Activated CD4-positive, alpha-beta memory T cell treated with anti-CD3 and anti-CD28 coated beads for 36 hours (primary cell): Measurements from ENCODE around the gene SYP. TPM values are rescaled to one million over a fixed set of nuclear protein-coding genes. Genes with fewer than 3 reads are reported as not detected.

Source experiments
- CTCF ChIA-PET: fragments of 350-600 bp; sonication (Branson Sonifier 250); formaldehyde crosslinking; loops from one replicate; lab custom pipeline; 2021; ENCODE audit warnings: antibody characterized with exemption, inconsistent platforms; lab: Charles Lee
- POLR2A ChIA-PET: fragments of 350-600 bp; sonication (Branson Sonifier 250); formaldehyde crosslinking; loops from one replicate; lab custom pipeline; 2021; ENCODE audit warnings: antibody characterized with exemption; lab: Charles Lee
- DNase-seq: peaks from one replicate; pipeline ENCODE4 v3.0.0-alpha.2; 2020
- H3K27ac Mint-ChIP-seq: one replicate; pipeline ENCODE4 v1.8.0; 2021; ENCODE audit warnings: mixed read lengths
- H3K27me3 Mint-ChIP-seq: one replicate; pipeline ENCODE4 v1.8.0; 2021; ENCODE audit warnings: mixed read lengths
- H3K36me3 Mint-ChIP-seq: one replicate; pipeline ENCODE4 v1.8.0; 2021; ENCODE audit warnings: mixed read lengths
- H3K4me1 Mint-ChIP-seq: one replicate; pipeline ENCODE4 v1.8.0; 2021; ENCODE audit warnings: low read depth, mixed read lengths
- H3K4me3 Mint-ChIP-seq: one replicate; pipeline ENCODE4 v1.8.0; 2021; ENCODE audit warnings: mild to moderate bottlenecking, mixed read lengths
- H3K9me3 Mint-ChIP-seq: one replicate; pipeline ENCODE4 v1.8.0; 2021; ENCODE audit warnings: mixed read lengths
- intact Hi-C: fragments of 100-400 bp; cut with micrococcal nuclease; formaldehyde crosslinking; loops from one replicate; pipeline ENCODE4 v1.15.1; 2023
- total RNA-seq, 2 experiments: library from RNA; stranded (reverse); gene quantifications; one replicate each; pipeline ENCODE4 v1.2.3, GENCODE V29; 2021

Gene SYP
- total RNA-seq, 2 experiments from 2014 or later: 5.3 to 5.4 TPM

GRCh38 chrX:49198540-49199314, 1.3 kb downstream of the SYP start:
- ChIA-PET POLR2A (no interaction called here), CTCF (no interaction called here)
- Mint-ChIP-seq H3K9me3 (no peaks in the 10 kb centered on the region), H3K27ac (no peak overlapping the region), H3K4me3 (peak overlapping the region; percentile 47), H3K27me3 (no peaks in the 10 kb centered on the region), H3K4me1 (peaks cover 25% of the 10 kb centered on the region), H3K36me3 (no peaks in the 10 kb centered on the region)
- intact Hi-C loops: loop anchor here (10.0 kb wide), 1 partner anchor 244 kb away; the partner anchor contains the start of gene OTUD5
- DNase-seq: no peak

GRCh38 chrX:49197543-49198087, 2.4 kb downstream of the SYP start:
- ChIA-PET CTCF (no interaction called here), POLR2A (no interaction called here)
- Mint-ChIP-seq H3K27me3 (no peaks in the 10 kb centered on the region), H3K27ac (no peak overlapping the region), H3K4me3 (no peak overlapping the region), H3K36me3 (no peaks in the 10 kb centered on the region), H3K4me1 (peaks cover 36% of the 10 kb centered on the region), H3K9me3 (no peaks in the 10 kb centered on the region)
- intact Hi-C loops: loop anchor here (10.0 kb wide), 1 partner anchor 243 kb away; the partner anchor contains the start of gene OTUD5
- DNase-seq: no peak

DNA sequence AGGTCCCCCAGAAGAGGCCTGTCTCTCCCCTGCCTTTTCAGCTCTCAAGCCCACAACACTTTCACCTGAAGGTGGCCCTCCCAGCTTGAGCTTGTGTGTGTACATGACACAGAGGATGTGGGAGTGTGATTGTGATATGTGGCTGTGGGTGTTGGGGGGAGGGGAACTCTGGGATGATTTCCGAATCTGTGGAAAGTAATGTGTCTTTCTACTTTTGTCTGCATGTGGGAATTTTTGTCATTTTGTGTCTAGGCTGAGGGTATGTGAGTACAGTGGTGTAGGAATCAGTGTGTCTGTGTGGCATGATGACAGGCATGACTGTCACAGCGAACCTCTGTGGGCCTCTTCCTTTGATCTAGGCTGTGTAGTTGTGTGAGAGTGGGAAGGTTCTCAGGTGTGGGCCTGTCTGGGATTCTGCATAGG, 6.4 kb downstream of the SYP start:
- H3K4me1 Mint-ChIP-seq: peaks cover 39% of the 10 kb centered on the region
- intact Hi-C loops: loop anchor here (2.0 to 10.0 kb wide), 4 partner anchors 71 to 684 kb away; partner anchors contain the start of genes GPKOW, OTUD5 and USP27X
- no peaks in the 10 kb centered on the region for H3K27me3 Mint-ChIP-seq
- no peak overlapping the region for H3K4me3 Mint-ChIP-seq
- peak overlapping the region; percentile 65 for H3K27ac Mint-ChIP-seq
- ChIA-PET CTCF (interaction anchor here (0.8 to 3.7 kb wide), 10 partner anchors 9 to 560 kb away, joined by 3 to 23 read pairs (median 7); partner anchors contain the start of gene PLP2), POLR2A (interaction anchor here (1.5 kb wide), 1 partner anchor 38 kb away, joined by 4 read pairs; no protein-coding TSS in a partner anchor)
- peak; percentile 40 for DNase-seq
- no peaks in the 10 kb centered on the region for H3K9me3 Mint-ChIP-seq
- no peaks in the 10 kb centered on the region for H3K36me3 Mint-ChIP-seq

GRCh38 chrX:49192722-49193328, 7.2 kb downstream of the SYP start:
- no peaks in the 10 kb centered on the region for H3K27me3 Mint-ChIP-seq
- intact Hi-C loops: loop anchor here (2.0 to 10.0 kb wide), 4 partner anchors 71 to 684 kb away; partner anchors contain the start of genes GPKOW, OTUD5 and USP27X
- H3K36me3 Mint-ChIP-seq: no peaks in the 10 kb centered on the region
- H3K27ac Mint-ChIP-seq: peak overlapping the region; percentile 65
- ChIA-PET POLR2A (interaction anchor here (0.8 to 1.5 kb wide), 3 partner anchors 20 to 83 kb away, joined by 3 to 4 read pairs (median 4); no protein-coding TSS in a partner anchor), CTCF (interaction anchor here (0.6 to 3.7 kb wide), 19 partner anchors 9 to 561 kb away, joined by 3 to 23 read pairs (median 5); partner anchors contain the start of genes CCDC22 and PLP2)
- peak; percentile 60 for DNase-seq
- peak overlapping the region; percentile 23 for H3K4me3 Mint-ChIP-seq
- peaks cover 32% of the 10 kb centered on the region for H3K4me1 Mint-ChIP-seq
- no peaks in the 10 kb centered on the region for H3K9me3 Mint-ChIP-seq

DNA sequence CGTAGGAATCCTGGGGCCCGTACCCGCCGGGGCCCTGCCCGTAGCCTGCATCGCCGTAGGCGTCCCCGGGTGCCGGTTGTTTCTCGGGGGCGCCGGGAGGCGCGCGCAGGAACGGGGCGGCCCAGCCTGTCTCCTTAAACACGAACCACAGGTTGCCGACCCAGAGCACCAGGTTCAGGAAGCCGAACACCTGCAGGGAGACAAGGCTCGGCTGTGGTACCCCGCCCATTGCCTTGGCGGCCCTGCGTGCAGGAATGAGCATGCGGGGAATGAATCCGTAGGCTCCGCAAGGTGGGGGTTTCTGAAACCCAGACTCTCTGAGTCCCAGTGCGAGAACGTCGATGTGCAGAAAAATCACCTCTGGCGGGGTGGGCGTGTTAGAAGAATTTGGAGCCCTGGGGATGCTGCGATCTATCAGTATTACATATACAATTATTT, 8.4 kb downstream of the SYP start:
- Mint-ChIP-seq H3K27me3 (no peaks in the 10 kb centered on the region), H3K4me3 (peak overlapping the region; percentile 92), H3K36me3 (no peaks in the 10 kb centered on the region), H3K4me1 (peaks cover 34% of the 10 kb centered on the region), H3K27ac (peak overlapping the region; percentile 91), H3K9me3 (no peaks in the 10 kb centered on the region)
- CTCF ChIA-PET: interaction anchor here (0.5 to 3.7 kb wide), 7 partner anchors 19 to 562 kb away, joined by 3 to 23 read pairs (median 8); partner anchors contain the start of gene PLP2
- POLR2A ChIA-PET: interaction anchor here (1.3 kb wide), 1 partner anchor 25 kb away, joined by 11 read pairs; no protein-coding TSS in a partner anchor
- intact Hi-C loops: loop anchor here (1.0 to 10.0 kb wide), 8 partner anchors 24 to 686 kb away; partner anchors contain the start of genes CCDC22, GPKOW, OTUD5 and PPP1R3F
- peak; percentile 58 for DNase-seq

DNA sequence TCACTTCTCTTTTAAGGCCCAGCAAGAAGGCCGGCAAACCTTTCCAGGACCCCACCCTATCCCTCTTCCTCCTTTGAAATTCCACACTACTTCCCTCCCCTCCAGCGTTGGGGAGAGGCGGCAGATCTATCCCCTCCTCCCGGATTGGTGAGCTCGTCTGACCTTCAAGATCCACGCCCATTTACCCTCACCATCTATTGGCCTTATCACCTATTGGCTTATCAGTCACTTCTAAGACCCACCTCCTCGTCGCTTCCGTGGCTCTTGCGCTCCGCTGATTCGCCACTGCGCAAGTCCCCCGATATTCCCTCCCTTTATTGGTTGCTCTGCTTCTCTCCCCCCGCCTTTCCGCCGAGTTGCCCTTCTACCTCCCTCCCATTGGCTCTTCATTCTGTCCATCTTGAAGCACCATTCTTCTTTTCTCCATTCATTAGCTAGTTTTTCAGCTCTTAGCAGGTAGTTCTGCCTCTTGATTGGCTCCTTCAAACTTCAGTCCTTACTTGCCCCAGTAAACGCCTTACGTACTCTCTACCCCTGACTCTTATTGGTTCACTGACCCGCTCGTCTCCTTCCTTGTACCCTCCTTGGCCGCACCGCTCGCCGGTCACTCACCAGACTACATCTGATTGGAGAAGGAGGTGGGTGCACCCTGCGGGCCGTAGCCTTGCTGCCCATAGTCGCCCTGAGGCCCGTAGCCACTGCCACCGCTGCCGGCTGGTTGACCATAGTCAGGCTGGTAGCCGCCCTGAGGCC, 9.0 kb downstream of the SYP start:
- peak; percentile 91 for DNase-seq
- Mint-ChIP-seq H3K4me1 (peaks cover 37% of the 10 kb centered on the region), H3K4me3 (peak overlapping the region; percentile 92), H3K36me3 (no peaks in the 10 kb centered on the region), H3K9me3 (no peaks in the 10 kb centered on the region), H3K27me3 (no peaks in the 10 kb centered on the region), H3K27ac (peak overlapping the region; percentile 91)
- ChIA-PET POLR2A (interaction anchor here (1.0 to 1.3 kb wide), 2 partner anchors 24 to 82 kb away, joined by 3 to 11 read pairs; no protein-coding TSS in a partner anchor), CTCF (interaction anchor here (0.5 to 3.7 kb wide), 7 partner anchors 14 to 563 kb away, joined by 3 to 23 read pairs (median 4); no protein-coding TSS in a partner anchor)
- intact Hi-C loops: loop anchor here (1.0 to 10.0 kb wide), 7 partner anchors 24 to 686 kb away; partner anchors contain the start of genes CCDC22, GPKOW, OTUD5 and PPP1R3F

DNA sequence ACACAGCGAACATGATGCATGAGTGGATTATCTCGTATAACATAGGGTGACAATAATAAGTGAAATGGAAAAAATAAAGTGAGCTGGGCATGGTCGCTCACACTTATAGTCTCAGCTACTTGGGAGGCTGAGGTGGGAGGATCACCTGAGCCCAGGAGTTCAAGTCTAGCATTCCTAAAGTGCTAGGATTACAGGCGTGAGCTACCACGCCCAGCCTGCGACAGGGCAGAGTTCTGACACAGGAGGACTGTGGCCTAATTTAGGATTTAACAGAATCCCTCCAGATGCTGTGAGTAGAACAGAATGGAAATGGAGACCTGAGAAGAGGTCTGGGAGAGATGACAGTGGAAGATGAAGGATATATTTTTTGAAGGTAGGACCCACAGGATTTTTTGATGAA, 10.4 kb downstream of the SYP start:
- H3K4me1 Mint-ChIP-seq: peaks cover 37% of the 10 kb centered on the region
- no peaks in the 10 kb centered on the region for H3K9me3 Mint-ChIP-seq
- CTCF ChIA-PET: interaction anchor here (0.7 to 1.0 kb wide), 2 partner anchors 14 to 26 kb away, joined by 3 read pairs; no protein-coding TSS in a partner anchor
- POLR2A ChIA-PET: no interaction called here
- peak overlapping the region; percentile 92 for H3K4me3 Mint-ChIP-seq
- intact Hi-C loops: loop anchor here (2.0 to 10.0 kb wide), 4 partner anchors 41 to 688 kb away; partner anchors contain the start of genes GPKOW, OTUD5 and USP27X
- H3K36me3 Mint-ChIP-seq: no peaks in the 10 kb centered on the region
- DNase-seq: no peak
- no peaks in the 10 kb centered on the region for H3K27me3 Mint-ChIP-seq
- peak overlapping the region; percentile 38 for H3K27ac Mint-ChIP-seq

DNA sequence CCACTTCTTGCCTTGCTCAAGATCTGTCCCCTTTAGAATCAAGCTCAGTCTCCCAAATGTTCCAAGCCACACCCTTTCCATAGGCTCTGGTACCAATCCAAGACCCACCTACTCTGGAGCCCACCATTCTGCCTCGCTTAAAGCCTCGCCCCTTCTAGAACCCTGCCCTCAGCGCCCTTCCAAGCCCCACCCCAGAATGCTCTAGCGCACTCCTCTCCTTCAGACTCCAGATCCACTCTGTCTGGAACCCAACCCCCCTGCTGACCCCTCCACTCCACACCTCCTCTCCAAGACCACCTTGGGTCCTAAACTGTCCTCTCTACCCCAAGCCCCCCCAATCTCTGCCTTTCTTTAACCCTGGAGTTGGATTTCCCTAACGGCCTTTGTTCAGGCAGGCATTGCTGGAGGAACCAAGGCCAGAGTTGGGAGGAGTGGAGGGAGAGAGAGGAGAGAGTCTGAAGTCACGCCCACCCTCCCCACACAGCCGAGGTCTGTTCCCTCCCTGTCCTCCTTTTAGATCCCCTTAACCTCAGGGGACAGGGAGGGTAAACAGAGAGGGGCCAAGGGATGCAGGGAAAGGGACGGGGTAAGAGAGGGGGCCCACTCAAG, 11.4 kb downstream of the SYP start:
- no peak for DNase-seq
- Mint-ChIP-seq H3K4me1 (peaks cover 28% of the 10 kb centered on the region), H3K4me3 (no peak overlapping the region), H3K9me3 (no peaks in the 10 kb centered on the region), H3K27ac (no peak overlapping the region), H3K36me3 (no peaks in the 10 kb centered on the region), H3K27me3 (no peaks in the 10 kb centered on the region)
- intact Hi-C loops: no loop called here
- POLR2A ChIA-PET: no interaction called here
- CTCF ChIA-PET: interaction anchor here (1.0 kb wide), 1 partner anchor 25 kb away, joined by 3 read pairs; no protein-coding TSS in a partner anchor

DNA sequence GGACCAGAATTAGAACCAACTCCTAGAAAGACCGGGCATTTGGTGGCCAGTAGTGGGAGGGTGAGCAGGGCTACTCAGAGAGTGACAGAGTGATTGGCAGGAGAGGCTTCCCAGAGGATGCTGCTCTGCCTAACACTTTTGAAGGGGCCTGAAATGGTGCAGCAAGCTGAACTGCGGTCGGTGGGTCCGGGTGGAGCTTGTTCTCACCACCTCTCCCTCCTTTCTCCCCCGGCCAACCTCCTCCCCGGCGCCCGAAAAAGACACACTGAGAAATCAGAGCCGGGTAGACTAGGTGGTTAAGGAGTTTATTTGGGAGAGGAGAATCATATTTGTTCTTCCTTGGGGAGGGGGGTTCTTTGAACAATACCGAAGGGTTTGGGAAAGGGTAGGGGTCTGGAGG, 12.5 kb downstream of the SYP start:
- no peaks in the 10 kb centered on the region for H3K9me3 Mint-ChIP-seq
- ChIA-PET CTCF (interaction anchor here (0.8 kb wide), 1 partner anchor 21 kb away, joined by 3 read pairs; no protein-coding TSS in a partner anchor), POLR2A (no interaction called here)
- intact Hi-C loops: no loop called here
- no peak overlapping the region for H3K4me3 Mint-ChIP-seq
- no peaks in the 10 kb centered on the region for H3K27me3 Mint-ChIP-seq
- no peak overlapping the region for H3K27ac Mint-ChIP-seq
- H3K36me3 Mint-ChIP-seq: peaks cover 1% of the 10 kb centered on the region
- H3K4me1 Mint-ChIP-seq: peaks cover 17% of the 10 kb centered on the region
- no peak for DNase-seq

DNA sequence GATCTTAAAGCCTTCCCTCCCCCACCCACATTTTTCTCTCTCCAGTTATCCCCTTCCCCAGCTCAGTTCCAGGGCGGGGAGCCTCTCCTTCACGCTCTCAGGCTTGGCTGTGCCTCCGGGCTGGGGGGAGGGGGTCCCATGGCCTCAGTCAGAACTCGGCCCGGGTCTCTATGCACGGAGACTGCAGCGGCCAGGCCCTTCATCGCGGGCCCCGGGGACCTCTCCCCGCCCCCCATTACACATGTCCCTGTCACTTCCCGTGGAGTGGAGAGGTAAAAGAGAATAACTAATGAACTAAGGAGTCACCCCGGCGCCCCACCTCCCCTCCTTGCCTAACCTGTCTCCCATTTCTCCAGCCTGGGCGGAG, 13.0 kb downstream of the SYP start:
- intact Hi-C loops: no loop called here
- H3K27ac Mint-ChIP-seq: no peak overlapping the region

More for the DNA sequence above, 13.0 kb downstream of the SYP start:
- no peak for DNase-seq
- no peaks in the 10 kb centered on the region for H3K27me3 Mint-ChIP-seq
- peaks cover 14% of the 10 kb centered on the region for H3K4me1 Mint-ChIP-seq
- H3K36me3 Mint-ChIP-seq: peaks cover 6% of the 10 kb centered on the region
- H3K4me3 Mint-ChIP-seq: peak overlapping the region; percentile 83
- H3K9me3 Mint-ChIP-seq: no peaks in the 10 kb centered on the region
- ChIA-PET POLR2A (no interaction called here), CTCF (interaction anchor here (0.8 kb wide), 1 partner anchor 21 kb away, joined by 3 read pairs; no protein-coding TSS in a partner anchor)
